HepG2 (cell line): ENCODE results near the gene KHNYN. TPM values are rescaled to one million over a fixed set of nuclear protein-coding genes. Genes with fewer than 3 reads are reported as not detected.
A peak's percentile ranks its signal among the peaks of the same experiment; 100 is the strongest.

ENCODE experiments used
- CEBPG ChIP-seq: IDR thresholded peaks from 2 replicates; pipeline ENCODE4 v1.6.1; 2016
- CSRNP2 ChIP-seq: sonication (generic); formaldehyde crosslinking; conservative IDR thresholded peaks from 2 replicates; pipeline ENCODE4 v1.8.0; 2022; ENCODE audit warnings: low read depth, missing genetic modification reagents
- DMTF1 ChIP-seq: sonication (generic); formaldehyde crosslinking; IDR thresholded peaks from 2 replicates; pipeline ENCODE4 v1.4.0; 2020; ENCODE audit warnings: mild to moderate bottlenecking, missing genetic modification reagents
- DZIP1 ChIP-seq: sonication (generic); formaldehyde crosslinking; IDR thresholded peaks from 2 replicates; pipeline ENCODE4 v1.5.0; 2020; ENCODE audit warnings: mild to moderate bottlenecking, missing genetic modification reagents
- EHMT2 ChIP-seq: fragments of 200-600 bp; sonication (generic); IDR thresholded peaks from 2 replicates; pipeline ENCODE4 v1.7.0; 2017; ENCODE audit warnings: antibody characterized with exemption, low read depth, low read length, borderline replicate concordance
- ESRRA ChIP-seq: sonication (generic); formaldehyde crosslinking; IDR thresholded peaks from 2 replicates; pipeline ENCODE4 v1.5.1; 2020; ENCODE audit warnings: mild to moderate bottlenecking, low read depth, missing genetic modification reagents
- FLYWCH1 ChIP-seq: sonication (generic); formaldehyde crosslinking; IDR thresholded peaks from 2 replicates; pipeline ENCODE4 v1.8.1; 2023; ENCODE audit warnings: mild to moderate bottlenecking, missing genetic modification reagents
- HOXA3 ChIP-seq: sonication (generic); formaldehyde crosslinking; IDR thresholded peaks from 2 replicates; pipeline ENCODE4 v1.5.0; 2020; ENCODE audit warnings: missing genetic modification reagents
- KDM2A ChIP-seq: sonication (generic); formaldehyde crosslinking; IDR thresholded peaks from 2 replicates; pipeline ENCODE4 v1.4.0; 2020; ENCODE audit warnings: low read depth, missing genetic modification reagents, borderline replicate concordance
- LBX2 ChIP-seq: sonication (generic); formaldehyde crosslinking; IDR thresholded peaks from 2 replicates; pipeline ENCODE4 v1.5.0; 2020; ENCODE audit warnings: missing genetic modification reagents, mild to moderate bottlenecking, borderline replicate concordance
- MAFK ChIP-seq, 2 experiments: IDR thresholded peaks in 1 of 2; conservative IDR thresholded peaks in 1 of 2; 2 replicates each; pipeline ENCODE4 v1.6.1; 2011; ENCODE audit warnings: improper control_type of control experiment in 2 of 2, low read length in 2 of 2
- RARG ChIP-seq: sonication (generic); formaldehyde crosslinking; IDR thresholded peaks from 2 replicates; pipeline ENCODE4 v1.4.0; 2020; ENCODE audit warnings: low read depth, mild to moderate bottlenecking, missing genetic modification reagents
- REPIN1 ChIP-seq: sonication (generic); formaldehyde crosslinking; IDR thresholded peaks from 2 replicates; pipeline ENCODE4 v1.8.0; 2022; ENCODE audit warnings: missing genetic modification reagents, low read depth, mild to moderate bottlenecking, borderline replicate concordance
- RNF2 ChIP-seq: fragments of 450-650 bp; conservative IDR thresholded peaks from 2 replicates; pipeline ENCODE4 v1.6.1; 2016; ENCODE audit warnings: low read depth
- SAFB2 ChIP-seq: sonication (generic); formaldehyde crosslinking; IDR thresholded peaks from 2 replicates; pipeline ENCODE4 v1.5.1; 2020; ENCODE audit warnings: missing genetic modification reagents, low read depth, mild to moderate bottlenecking, borderline replicate concordance
- SP5 ChIP-seq: IDR thresholded peaks from 2 replicates; pipeline ENCODE4 v1.6.1; 2016; ENCODE audit warnings: low read depth, borderline replicate concordance
- TBX3 ChIP-seq: fragments of 450-650 bp; IDR thresholded peaks from 2 replicates; pipeline ENCODE4 v1.6.1; 2017; ENCODE audit warnings: antibody characterized with exemption, mild to moderate bottlenecking, inconsistent platforms, borderline replicate concordance
- ZNF513 ChIP-seq: sonication (generic); formaldehyde crosslinking; conservative IDR thresholded peaks from 2 replicates; pipeline ENCODE4 v1.5.0; 2020; ENCODE audit warnings: missing genetic modification reagents
- ZNF550 ChIP-seq: sonication (generic); formaldehyde crosslinking; IDR thresholded peaks from 2 replicates; pipeline ENCODE4 v1.4.0; 2020; ENCODE audit warnings: mild to moderate bottlenecking, missing genetic modification reagents, borderline replicate concordance
- ZNF569 ChIP-seq: sonication (generic); formaldehyde crosslinking; IDR thresholded peaks from 2 replicates; pipeline ENCODE4 v1.5.0; 2020; ENCODE audit warnings: mild to moderate bottlenecking, missing genetic modification reagents, moderate library complexity, borderline replicate concordance
- ZNF777 ChIP-seq: sonication (generic); formaldehyde crosslinking; IDR thresholded peaks from 2 replicates; pipeline ENCODE4 v1.4.0; 2020; ENCODE audit warnings: missing genetic modification reagents
- polyA plus RNA-seq, 8 experiments: library from polyadenylated mRNA; depleted of rRNA in 3 of 8; stranded (reverse) in 7 of 8; unstranded in 1 of 8; fragments of >200 nt; fragmentation: Illumina TruSeq in 4 of 8; extraction: Trizol in 4 of 8; gene quantifications; 2 replicates each; pipeline versions ENCODE4 v1.2.1 to v1.2.3, GENCODE V29; 2011 to 2016; ENCODE audit warnings: low read depth in 4 of 8, missing spikeins in 1 of 8, mixed read lengths in 1 of 8; ENCODE audit not compliant: insufficient read depth in 1 of 8
- total RNA-seq, 5 experiments: library from RNA; depleted of rRNA; stranded (reverse); fragments of >200 nt; fragmentation: Illumina TruSeq; extraction: Trizol; gene quantifications; 2 replicates each; pipeline ENCODE4 v1.2.3, GENCODE V29; 2016; ENCODE audit warnings: low read depth in 1 of 5

The KHNYN gene
- total and polyA plus RNA-seq, 2 of the 13 experiments (the other 11 are each of a cell fraction or from before 2014, with no cell fraction given): 52.8 to 75.7 TPM

- no peak for TF ChIP-seq RARG (CRISPR knock-in tag)
- TF ChIP-seq SAFB2 (CRISPR knock-in tag): peak; percentile 26
- peak; percentile 12; the same call in 1 of the 2 replicates for TF ChIP-seq LBX2
- 0 out of 2 replicates have a peak, but pooled peaks have one; percentile 34 for TF ChIP-seq RNF2
- no peak for TF ChIP-seq DMTF1
- peak; percentile 81 for TF ChIP-seq REPIN1 (CRISPR knock-in tag)
- TF ChIP-seq CSRNP2: no peak
- TF ChIP-seq KDM2A (CRISPR knock-in tag): peak; percentile 97
- peak; percentile 99 for TF ChIP-seq ZNF550
- peak; percentile 95 for TF ChIP-seq ZNF777 (CRISPR knock-in tag)
- no peak for TF ChIP-seq MAFK (conservative IDR thresholded peaks at IDR 0.05 in 1 of 2, IDR thresholded peaks at IDR 0.05 in 1 of 2; ENCODE audit: low read length in 2 of 2)
- peak; percentile 48; the same call in 1 of the 2 replicates for TF ChIP-seq ESRRA (CRISPR knock-in tag)
- no peak for TF ChIP-seq TBX3
- TF ChIP-seq CEBPG (CRISPR knock-in tag): no peak
- TF ChIP-seq DZIP1 (CRISPR knock-in tag): no peak
- no peak; the same call in 1 of the 2 replicates for TF ChIP-seq ZNF513
- TF ChIP-seq HOXA3 (CRISPR knock-in tag): peak; percentile 77; the same call in 1 of the 2 replicates
- peak; percentile 98 for TF ChIP-seq SP5 (CRISPR knock-in tag)
- TF ChIP-seq FLYWCH1: no peak
- TF ChIP-seq EHMT2: no peak
- no peak for TF ChIP-seq ZNF569
These were observed 2.0 kb downstream of the KHNYN start (continued) for GRCh38 chr14:24431569-24432258.
